Frontal cortex (tissue), 4 donors: ENCODE data around the gene CPN2. TPM values are rescaled to one million over a fixed set of nuclear protein-coding genes. Genes with fewer than 3 reads are reported as not detected.

Experiments
- DNase-seq, 2 donors: peaks; one replicate each; pipeline ENCODE4 v3.0.0; 2012; ENCODE audit warnings: low spot score in 2 of 2
- FAIRE-seq: peaks from 2 replicates; lab custom pipeline; 2012; peaks lifted over from hg19 to GRCh38; lab: Jason Lieb, UNC
- total RNA-seq: library from RNA; depleted of rRNA; stranded (reverse); fragments of >200 nt; gene quantifications from one replicate; pipeline ENCODE4 v1.2.3, GENCODE V29; 2014
- donor health status: control.
- donor health status: control.
- donor health status: control.

The CPN2 gene
- total RNA-seq, 1 donor from 2014 or later = not detected

DNA sequence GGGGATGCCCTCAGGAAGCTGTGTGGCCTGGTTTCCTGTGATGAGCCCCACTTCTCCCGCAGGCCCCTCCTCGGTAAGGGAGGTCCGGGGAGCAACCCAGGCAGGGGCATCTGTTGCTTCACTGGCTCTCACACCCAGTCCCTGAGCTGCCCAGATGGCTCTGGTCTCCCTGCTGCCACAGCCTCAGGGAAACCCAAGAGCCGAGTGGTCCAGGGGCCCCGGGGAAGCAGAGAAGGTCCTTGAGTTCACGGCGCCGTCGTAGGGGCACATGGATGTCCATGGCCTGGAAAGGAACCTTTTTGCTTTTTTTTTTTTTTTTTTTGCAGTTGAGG, 31.7 kb upstream of the CPN2 start:
- no peak for FAIRE-seq
- DNase-seq = no peak

DNA sequence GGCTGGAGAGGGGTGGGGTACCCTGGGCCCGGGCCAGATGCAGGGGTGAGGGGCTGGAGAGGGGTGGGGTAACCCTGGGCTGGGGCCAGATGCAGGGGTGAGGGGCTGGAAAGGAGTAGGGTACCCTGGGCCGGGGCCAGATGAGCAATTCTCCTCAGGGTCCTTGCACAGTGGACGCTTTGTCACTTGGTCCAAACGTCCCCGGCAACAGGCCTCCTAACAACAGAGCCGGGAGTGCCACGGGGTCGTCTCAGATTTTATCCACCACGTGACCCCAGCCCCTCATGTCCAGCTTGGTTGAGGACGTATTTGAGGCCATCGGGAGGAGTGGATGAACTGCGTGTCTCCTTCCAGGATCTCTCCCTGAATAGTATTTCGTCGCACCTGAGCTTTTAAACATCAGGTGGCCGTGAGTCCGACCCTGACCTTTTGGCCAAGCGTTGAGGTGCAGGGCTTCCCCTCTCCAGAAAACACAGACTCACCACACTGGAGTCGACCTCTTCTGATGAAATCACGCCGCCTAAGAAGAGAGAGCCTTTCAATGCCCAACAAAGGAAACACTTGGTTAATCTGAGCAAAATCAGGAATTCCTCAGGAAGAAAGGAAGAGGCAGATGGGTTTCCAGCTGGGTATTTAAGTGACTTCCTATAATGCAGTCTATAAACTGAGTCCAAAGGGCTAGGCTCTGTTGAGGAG, 31.2 kb upstream of the CPN2 start:
- DNase-seq (no peak), FAIRE-seq (no peak)

DNA sequence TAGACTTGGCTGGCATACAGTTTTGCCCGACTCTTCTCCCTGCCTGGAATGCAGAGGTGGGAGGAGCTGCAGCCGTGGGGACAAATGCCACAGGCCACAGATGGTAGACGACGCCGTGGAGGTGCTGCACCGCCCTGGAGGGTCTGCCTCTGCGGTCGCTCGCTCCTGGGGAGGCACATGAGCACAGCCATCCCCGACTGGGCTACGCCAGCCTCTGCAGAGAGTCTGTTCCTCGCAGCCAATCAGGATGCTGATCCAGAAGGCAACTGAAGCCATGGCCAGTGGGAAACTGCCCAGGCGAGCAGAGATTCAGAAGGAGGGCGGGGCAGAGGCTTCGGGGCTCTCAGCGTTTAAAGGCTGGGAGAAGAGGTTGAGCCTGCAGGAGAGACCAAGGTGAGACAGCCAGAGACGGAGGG, 30.3 kb upstream of the CPN2 start:
- no peak for DNase-seq
- FAIRE-seq = no peak

DNA sequence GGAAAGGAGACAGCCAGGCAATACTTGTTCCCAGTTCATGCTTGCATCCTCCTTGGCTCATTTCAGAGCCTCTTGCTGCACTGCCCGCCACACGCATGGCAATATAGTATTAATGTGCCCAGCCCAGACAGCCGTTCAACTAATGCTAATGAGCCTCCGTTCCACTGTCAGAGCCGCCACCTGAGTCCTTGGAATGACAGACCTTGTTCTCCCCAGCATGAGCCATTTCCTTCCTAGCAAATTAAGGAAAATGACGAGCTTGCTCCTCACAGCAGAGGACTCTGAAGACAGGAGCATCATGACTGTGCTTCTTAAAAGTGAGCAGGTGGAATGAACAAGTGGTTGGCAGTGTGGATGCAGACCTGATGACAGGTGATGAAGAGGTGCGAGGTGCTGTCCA, 29.2 kb upstream of the CPN2 start:
- FAIRE-seq (no peak), DNase-seq (no peak)

DNA sequence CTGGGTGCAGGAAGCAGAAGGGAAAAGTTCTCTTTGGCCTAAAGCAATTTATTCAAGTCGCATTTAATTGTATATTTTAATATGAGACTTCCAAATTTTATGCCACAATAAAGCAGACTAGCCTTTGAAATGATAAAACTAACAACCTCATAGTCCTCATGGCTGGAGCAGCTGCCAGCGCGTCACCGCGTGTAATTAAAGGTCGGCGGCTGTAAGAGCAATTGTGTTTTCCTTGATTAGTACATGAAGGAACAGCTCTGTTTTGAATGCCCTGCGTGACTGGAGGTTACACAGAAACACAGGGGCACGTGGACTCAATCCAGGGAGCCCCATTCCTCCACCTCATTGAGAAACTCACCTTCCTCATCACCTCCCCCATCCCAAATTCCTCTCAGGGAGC, 28.5 kb upstream of the CPN2 start:
- DNase-seq (no peak), FAIRE-seq (no peak)

DNA sequence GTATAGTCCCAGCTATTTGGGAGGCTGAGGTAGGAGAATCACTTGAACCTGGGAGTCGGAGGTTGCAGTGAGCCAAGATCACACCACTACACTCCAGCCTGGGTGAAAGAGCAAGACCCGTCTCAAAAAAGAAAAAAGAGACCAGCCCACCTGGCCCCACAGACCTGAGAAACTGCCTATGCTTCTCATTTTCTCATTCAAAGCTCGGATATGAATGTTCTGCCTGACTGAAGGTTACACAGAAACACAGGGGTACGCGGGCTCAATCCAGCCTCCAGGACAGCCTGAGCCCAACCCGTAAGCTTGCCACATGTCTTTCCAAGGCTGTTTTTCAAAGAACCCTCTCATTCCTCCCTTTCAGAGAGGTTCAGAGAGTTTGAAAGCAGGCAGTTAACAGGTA, 28.1 kb upstream of the CPN2 start:
- DNase-seq = no peak
- no peak for FAIRE-seq

DNA sequence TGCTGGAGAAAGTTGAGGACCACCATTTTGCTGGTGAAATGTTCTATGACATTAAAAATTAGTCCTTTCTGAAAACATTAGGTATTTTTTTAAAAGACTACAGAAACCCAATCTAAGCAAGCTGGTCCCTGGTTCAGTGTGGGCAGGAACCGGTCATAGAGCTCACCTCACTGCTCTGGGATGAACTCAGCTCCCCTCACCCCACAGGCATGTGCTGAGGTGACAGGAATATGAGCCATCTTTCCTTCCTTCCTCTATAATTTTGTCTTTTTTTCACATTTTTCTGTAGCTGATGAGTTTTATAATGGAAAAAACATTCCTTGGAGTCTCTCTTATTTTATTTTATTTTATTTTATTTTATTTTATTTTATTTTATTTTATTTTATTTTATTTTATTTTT, 26.6 kb upstream of the CPN2 start:
- DNase-seq (no peak), FAIRE-seq (no peak)

DNA sequence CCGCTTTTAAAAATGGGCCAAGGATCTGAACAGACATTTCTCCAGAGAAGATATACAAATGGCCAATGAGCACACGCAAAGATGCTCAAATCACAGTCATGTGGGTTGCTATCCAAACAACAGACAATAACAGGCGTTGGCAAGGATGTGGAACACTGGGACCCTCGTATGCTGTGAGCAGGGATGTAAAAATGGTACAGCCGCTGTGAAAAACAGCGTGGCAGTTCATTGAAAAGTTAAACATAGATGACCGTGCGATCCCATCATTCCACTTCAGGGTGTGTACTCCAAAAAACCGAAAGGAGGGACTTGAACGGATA, 25.1 kb upstream of the CPN2 start:
- DNase-seq (no peak), FAIRE-seq (no peak)

DNA sequence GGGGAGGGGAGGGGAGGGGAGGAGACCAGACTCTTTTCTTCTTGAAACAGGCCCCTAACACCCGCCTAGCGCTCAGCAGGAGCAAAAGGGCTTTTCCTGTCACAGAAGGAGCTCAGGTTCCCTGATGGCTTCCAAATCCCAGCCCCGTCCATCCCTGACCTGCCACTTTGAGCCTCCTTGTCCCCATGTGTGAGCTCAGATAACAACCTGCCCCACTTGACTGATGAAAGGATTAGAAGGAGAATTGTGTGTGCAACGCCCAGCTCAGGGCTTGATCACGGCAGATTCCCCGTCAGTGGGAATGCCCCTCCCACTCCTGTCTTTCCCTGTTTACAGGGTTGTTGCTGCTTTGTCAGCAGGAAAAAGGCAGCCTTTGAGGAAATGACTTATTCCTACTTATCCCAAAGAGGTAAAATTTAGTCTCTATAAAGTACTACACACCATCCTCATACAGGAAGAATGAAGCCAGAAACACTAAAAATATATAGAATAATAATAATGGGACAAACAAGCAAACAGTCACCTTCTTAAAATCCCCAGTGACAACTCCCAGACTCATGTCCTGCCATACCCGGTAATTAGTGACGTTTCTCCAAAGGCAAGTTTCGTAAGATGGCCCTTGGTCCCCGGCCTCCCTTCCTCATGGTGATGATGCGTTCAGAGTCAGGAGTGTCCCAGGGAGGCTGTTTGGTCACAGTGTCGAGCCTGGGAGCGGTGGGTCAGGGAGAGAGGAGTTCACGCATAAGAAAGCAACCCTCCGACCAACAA, 24.5 kb upstream of the CPN2 start:
- DNase-seq (no peak), FAIRE-seq (no peak)

DNA sequence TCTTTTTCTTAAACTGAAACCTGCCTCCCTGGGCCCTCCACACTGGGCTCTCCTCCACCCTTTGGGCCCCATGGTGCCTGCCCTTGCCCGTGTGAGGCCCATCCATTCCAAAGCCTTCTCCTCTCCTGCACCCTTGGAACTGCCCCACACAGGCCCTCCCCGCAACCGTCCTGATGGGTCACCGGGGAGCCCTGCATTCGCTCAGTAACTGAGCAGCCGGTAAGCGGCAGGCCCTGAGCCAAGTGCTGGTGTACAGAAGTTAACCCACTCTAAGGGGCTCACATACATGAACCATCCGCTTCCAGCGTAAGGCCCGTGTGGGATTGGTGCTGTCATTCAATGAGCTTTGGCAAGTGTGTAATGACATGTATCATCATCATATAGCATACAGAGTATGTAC, 23.8 kb upstream of the CPN2 start:
- DNase-seq = no peak
- no peak for FAIRE-seq

DNA sequence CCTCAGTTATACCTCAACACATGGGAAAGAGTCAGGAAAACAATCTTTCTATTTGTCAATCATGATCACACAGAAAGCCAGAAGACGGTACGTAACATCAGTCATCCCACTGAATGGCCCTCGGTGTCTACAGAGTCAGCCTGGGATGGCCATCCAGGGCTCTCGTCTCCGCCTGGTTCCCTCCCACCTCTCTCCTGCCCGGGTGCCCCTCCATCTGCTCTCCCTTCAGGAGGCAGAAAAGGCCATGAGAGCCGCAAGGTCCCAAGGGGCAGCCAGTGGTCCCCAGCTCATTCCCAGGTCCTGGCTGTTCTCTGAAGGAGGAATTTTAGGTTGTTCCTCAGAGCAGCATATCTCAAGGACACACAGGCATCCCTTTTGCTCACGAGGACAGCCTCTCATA, 22.8 kb upstream of the CPN2 start:
- FAIRE-seq (no peak), DNase-seq (no peak)

DNA sequence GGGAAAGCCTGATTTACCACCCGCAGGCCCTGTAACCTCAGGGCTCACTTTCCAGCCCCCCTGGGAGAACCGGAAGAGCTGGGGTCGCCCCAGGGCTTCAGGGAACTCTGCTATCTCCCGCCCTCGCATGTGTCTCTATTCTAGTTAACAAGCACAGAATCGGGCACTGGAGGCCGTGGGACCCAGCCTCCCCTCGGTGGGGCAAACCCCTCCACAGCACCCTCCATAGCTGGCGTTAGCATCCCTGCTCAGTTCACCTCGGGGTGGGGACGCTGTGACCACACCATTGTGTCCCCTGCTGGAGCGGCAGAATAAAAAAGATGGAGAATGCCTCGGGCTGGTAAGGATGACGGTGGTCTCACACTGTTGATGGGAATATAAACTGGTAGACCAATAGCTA, 21.9 kb upstream of the CPN2 start:
- FAIRE-seq (no peak), DNase-seq (no peak)

DNA sequence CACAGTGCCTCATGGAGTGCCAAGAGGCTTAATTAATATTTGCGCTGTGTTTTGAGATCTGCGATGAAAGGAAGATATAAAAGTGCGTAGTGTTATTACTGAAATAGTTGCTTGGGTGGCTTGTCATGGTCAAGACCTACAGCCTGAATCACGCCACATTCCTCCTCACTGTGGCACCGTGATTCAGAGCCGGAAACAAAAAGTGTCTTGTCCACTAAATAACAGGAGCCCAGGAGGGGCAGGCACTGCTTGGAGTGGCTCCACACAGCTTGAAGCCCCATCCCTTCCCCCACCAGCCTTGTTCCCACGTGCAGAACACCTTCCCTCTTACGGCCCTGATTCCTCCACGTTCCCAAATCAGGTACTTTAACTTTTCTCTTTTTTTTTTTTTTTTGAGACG, 19.6 kb upstream of the CPN2 start:
- FAIRE-seq = no peak

DNA sequence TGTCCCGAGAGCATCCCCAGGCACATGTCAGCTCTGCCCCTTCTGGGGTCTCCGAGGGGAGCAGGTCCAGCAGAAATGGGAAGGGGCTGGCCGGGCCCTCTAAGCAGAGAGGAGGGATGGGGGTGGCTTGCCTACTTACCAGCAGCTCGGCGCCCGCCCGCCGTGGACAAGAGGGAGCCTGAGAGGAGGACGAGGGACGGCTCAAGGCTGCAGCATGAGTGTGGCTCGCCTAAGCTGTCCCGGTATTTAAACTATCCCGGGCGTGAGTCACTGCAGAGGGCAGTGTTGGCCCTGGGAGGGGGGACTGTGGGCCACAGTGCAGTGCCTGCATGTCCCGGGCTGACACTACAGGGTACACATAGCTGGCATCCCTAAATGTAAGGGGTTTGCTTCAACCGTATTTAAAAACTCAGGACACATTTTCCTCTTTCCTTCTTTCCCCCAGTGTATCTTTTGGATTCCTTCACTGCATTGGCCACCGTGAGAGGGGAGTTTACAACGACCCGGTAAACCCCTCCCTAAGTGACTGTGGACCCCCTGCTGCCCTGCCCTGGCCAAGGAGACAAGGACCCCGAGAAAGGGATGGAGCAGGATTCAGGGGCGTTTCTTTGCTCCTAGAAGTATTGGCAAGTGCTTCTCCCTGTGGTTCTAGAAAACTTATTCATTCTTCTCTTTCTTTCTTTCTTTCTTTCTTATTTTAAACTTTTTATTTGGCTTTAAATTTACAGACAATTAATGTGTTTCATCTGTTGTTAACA, 18.6 kb upstream of the CPN2 start, which contains the start of gene LRRC15:
LRRC15 (minus strand) TSS at position 222 of the 758 bp plus-strand sequence. CDS start 8,700 bp downstream, outside the sequence.
- no peak for DNase-seq
- no peak for FAIRE-seq

More for the DNA sequence above, 19.6 kb upstream of the CPN2 start:
- DNase-seq = no peak

DNA sequence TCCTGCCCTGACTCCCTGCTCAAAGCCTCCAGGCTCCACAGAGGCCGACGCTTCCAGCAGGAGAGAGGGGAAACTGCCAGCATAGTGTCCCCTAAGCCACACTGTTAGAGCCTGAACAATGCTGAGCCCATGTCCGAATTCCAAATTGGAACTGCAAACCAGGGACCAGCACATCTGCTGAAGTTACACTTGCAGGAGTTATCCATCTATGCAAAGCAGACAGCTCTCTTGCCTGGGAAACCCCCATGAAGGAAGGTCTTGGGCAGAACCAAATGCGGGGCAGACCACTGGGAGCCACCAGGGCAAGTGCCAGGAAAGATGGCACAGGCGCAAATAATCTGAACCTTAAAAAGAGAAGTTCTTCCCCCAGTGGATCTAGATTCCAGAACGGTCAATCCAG, 17.8 kb upstream of the CPN2 start:
- no peak for FAIRE-seq
- DNase-seq = no peak

DNA sequence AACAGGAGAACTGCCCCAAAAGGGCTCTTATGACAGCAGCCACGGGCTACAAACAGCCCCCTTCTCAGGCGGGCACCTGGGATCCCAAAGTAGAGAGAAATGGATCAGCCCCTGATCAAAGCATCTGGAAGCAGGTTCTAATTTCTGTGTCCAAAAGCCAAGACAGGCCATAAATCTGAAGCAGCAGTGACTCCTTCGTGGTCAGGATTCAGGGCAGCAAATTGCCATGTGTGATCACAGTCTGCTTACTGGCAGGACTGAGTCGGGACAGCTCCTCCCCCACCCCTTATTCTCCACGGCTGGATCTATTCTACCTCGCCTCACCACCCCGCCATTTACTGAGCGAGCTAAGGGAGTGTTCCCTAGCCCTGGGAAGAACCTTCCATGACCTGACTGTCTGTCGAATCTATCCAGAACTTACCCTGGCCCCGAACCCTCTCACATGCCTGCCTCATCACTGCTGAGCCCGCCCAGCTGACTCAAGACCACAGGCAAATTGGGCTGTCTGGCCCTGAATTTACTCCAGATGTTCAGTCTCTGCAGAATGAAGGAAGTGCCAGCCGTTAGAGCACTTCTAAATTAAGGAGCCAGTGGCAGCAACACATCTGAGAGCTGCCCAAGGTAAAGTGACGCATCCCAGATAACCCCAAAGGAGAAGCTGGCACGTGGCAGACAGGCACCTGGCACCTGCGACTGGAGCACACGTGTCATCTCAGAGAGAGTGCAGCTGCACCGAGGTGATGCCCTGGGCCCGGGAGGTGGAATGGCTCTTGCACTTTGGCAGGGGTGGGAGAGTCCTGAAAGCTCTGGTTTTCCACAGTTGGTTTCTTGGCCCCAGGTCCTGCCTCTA, 17.1 kb upstream of the CPN2 start:
- DNase-seq (no peak), FAIRE-seq (no peak)

DNA sequence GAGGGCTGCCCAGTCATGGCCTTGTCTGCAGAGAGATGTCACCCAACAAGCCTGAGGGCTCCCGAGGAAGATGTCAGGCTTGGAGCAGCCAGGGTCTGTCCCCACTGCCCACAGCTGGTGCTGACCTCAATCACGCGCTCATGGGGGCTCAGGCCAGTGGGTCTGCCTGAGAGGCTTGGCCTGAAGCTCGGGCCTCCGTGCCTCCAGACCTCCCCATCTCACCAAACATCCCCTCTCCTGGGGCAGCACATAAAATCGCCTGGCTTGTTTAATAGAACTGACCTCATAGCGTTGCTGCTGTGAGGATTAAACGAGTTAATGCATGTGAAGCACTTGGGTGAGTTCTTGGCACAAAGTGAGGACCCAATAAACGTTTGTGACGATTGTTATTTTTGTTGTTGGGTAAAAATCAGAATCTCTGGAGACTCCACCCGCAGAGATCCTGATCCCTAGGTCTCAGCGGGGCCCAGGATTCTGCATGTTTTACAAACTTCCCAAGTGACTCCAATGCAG, 14.9 kb upstream of the CPN2 start:
- FAIRE-seq = no peak
- DNase-seq = no peak

DNA sequence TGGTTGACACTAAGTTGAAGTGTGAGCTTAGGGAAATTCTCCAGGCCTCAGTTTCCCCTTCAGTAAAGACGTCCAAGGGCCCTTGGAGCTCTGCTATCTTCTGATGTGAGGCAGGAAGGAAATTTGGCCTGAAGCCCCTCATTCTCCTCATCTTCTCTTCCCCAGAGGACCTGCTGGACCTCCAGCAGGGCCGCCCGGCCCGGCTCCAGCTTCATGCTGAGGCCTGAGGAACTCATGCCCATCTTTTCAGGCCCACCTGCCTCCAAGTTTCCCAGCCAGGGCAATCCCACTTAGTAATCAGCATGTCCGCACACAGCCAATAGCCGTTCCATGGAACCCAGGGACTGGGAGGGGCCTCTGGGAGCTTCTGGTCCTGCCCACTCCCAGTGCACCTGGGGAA, 14.4 kb upstream of the CPN2 start:
- DNase-seq (no peak), FAIRE-seq (no peak)

DNA sequence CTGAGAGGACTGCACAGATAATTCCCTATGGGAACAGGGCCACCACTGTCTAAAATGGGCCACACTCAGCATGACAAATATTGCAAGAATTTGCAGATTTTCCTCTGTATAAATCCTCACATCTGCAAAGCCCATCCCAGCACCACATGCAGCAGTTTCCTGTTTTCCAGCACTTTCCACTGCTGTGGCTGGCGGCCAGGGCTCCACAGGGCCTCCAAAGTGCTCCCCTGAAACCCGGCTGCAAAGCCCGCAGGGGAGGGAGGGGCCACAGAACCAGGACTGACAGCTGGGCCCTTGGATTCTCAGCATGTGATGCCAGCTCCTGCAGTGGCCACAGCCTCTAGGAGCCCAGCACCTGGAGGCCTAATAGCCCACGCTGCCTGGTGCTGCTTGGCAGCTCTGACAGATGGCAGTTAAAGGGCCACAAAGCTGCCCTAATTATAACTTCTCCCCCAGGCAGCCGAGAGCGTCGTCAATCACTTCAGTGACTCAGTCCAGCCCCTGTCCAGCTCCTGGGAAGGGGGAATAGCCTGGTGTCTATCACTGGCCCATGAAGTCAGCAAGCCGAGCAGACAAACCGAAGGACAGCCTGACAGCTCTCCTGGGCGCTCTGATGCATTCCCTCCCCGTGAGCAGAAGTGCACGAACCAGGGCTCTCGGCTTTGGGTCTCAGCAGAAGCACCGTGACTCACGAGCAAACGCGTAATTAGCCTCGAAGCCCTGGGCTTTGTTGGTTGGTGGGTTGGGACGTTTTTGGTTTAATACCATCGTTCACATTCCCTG, 13.7 kb upstream of the CPN2 start:
- FAIRE-seq = no peak

More for the DNA sequence above, 13.7 kb upstream of the CPN2 start:
- DNase-seq = no peak
